ENCODE measurements around the gene KIF20B.

Gene KIF20B

DNA sequence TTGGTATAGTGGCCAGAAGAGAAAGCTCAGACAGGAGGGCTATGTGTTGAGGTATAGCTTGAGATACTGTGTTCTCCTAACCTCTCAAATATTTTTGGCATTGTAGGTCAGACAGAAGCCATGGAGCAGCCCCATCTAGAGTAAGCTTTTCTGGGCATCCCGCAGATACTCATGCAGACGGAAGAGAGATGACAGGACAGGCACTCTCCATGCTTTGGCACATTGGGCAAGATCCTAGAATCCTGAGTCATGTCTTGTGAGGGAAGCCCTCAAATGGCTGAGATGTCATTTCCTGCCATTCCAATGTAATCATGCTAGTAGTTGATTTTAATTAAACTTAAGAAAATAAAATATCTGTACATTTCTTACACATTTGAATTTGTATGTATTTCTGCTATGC lies 16.8 kb upstream of the KIF20B start:
- TF ChIP-seq, protein P1, sequence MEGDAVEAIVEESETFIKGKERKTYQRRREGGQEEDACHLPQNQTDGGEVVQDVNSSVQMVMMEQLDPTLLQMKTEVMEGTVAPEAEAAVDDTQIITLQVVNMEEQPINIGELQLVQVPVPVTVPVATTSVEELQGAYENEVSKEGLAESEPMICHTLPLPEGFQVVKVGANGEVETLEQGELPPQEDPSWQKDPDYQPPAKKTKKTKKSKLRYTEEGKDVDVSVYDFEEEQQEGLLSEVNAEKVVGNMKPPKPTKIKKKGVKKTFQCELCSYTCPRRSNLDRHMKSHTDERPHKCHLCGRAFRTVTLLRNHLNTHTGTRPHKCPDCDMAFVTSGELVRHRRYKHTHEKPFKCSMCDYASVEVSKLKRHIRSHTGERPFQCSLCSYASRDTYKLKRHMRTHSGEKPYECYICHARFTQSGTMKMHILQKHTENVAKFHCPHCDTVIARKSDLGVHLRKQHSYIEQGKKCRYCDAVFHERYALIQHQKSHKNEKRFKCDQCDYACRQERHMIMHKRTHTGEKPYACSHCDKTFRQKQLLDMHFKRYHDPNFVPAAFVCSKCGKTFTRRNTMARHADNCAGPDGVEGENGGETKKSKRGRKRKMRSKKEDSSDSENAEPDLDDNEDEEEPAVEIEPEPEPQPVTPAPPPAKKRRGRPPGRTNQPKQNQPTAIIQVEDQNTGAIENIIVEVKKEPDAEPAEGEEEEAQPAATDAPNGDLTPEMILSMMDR (IDR thresholded peaks at IDR 0.05; ENCODE audit: borderline replicate concordance, control extremely low read depth, extremely low read depth, insufficient read depth, missing control alignments), result no peak
- DNase-seq (ENCODE audit: low spot score), result no peak
- in situ Hi-C loops (cut with MboI; ENCODE audit: low sequenced_read_pairs, unreplicated experiment), result no loop called here

DNA sequence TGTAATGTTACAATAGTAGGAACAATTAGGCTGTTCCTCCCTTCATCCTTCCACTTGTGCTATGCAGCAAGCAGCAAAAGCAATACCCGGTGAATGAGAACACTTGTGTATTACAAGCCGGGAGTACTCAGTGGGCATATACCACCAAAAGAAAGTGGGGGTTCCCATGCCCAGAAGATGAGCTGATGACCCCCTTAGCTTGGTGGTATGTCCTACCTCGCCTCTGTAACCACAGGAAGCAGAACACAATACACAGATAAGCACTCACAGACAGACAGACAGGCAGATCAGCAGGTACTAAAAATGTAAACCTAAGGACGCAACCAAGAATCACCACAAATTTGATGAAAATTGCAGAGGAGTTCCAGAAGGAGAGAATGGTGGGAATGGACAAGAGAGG lies 15.5 kb upstream of the KIF20B start:
- TF ChIP-seq, protein P1 (IDR thresholded peaks at IDR 0.05; ENCODE audit: borderline replicate concordance, control extremely low read depth, extremely low read depth, insufficient read depth, missing control alignments), result no peak
- no peak for DNase-seq (ENCODE audit: low spot score)
- in situ Hi-C loops (cut with MboI; ENCODE audit: low sequenced_read_pairs, unreplicated experiment), result no loop called here

DNA sequence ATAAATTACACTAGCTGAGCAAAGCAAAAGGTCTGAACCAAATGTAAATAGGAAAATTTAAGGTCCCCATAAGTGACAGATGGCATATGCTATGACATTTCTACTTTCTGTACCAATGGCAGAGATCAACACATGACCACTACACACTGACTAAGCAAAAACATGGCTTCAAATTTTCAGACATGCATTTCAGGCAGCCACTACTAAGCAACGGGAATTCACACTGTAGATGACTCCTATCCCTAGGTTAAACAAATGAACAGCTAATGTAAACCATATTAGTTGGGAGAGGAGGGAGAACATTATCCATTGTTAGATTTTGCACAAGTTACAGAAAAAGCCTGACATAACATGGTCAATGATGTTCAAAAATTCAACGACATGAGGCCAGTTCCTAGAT lies 11.4 kb upstream of the KIF20B start:
- DNase-seq (ENCODE audit: low spot score), result no peak
- in situ Hi-C loops (cut with MboI; ENCODE audit: low sequenced_read_pairs, unreplicated experiment), result no loop called here
- TF ChIP-seq, protein P1 (IDR thresholded peaks at IDR 0.05; ENCODE audit: borderline replicate concordance, control extremely low read depth, extremely low read depth, insufficient read depth, missing control alignments), result no peak

DNA sequence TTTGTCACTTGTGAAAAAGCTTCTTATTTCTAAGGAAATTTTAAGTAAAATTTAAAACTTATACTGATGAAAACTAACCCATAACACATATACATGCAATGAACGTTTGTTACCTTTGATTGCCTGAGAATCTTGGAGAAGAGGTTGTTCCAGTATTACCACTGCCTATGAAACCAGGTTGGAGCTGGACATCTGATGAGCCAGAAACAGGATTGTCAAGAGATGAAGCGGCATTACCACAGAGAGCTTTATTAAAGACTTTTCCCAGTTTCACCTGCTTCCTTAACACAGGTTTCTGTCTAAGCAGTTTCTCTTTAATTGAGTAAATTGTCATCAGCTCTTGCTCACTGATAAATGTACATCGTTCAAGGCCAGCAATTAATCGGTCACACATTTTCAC lies 9.0 kb upstream of the KIF20B start:
- no peak for DNase-seq (ENCODE audit: low spot score)
- in situ Hi-C loops (cut with MboI; ENCODE audit: low sequenced_read_pairs, unreplicated experiment), result no loop called here
- TF ChIP-seq, protein P1 (IDR thresholded peaks at IDR 0.05; ENCODE audit: borderline replicate concordance, control extremely low read depth, extremely low read depth, insufficient read depth, missing control alignments), result no peak

DNA sequence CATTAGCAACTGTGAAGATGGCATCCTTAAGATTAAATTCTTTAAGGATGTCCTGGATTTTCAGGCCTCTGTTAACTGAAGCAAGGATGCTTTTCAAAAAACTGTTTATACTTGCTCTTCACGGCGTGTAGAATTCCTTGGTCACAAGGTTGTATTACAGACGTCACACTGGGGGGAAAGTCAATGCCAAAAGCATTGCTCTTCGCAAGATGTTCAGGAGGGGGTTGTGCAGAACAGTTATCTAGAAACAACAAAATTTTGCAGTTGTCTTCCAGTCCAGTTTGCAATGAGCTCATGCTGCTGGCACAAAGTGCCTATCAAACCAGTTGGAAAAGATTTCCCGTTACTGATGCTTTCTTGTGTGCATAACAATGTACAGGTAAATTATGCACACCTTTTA lies 8.2 kb upstream of the KIF20B start:
- TF ChIP-seq, protein P1 (IDR thresholded peaks at IDR 0.05; ENCODE audit: borderline replicate concordance, control extremely low read depth, extremely low read depth, insufficient read depth, missing control alignments), result no peak
- in situ Hi-C loops (cut with MboI; ENCODE audit: low sequenced_read_pairs, unreplicated experiment), result no loop called here
- no peak for DNase-seq (ENCODE audit: low spot score)

DNA sequence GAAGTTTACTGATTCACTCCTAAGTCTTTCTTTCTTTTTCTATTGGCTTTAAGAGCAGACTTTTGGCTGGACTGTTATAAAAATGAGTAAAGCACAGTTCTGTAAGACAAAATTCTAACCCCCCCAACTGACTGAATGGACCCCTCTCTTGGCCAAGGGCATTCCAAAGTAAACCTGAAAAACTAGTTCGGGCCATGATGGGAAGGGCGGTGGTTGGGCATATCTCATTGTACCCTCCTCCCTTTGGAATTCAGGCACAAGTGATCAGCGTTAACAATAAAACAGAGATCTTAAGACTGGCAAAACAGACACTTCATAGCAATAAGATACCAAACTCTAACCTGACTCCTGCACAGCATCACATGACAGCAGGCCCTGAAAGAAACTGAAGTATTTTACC lies 6.1 kb upstream of the KIF20B start:
- in situ Hi-C loops (cut with MboI; ENCODE audit: low sequenced_read_pairs, unreplicated experiment), result no loop called here
- TF ChIP-seq, protein P1 (IDR thresholded peaks at IDR 0.05; ENCODE audit: borderline replicate concordance, control extremely low read depth, extremely low read depth, insufficient read depth, missing control alignments), result no peak
- DNase-seq (ENCODE audit: low spot score), result no peak

DNA sequence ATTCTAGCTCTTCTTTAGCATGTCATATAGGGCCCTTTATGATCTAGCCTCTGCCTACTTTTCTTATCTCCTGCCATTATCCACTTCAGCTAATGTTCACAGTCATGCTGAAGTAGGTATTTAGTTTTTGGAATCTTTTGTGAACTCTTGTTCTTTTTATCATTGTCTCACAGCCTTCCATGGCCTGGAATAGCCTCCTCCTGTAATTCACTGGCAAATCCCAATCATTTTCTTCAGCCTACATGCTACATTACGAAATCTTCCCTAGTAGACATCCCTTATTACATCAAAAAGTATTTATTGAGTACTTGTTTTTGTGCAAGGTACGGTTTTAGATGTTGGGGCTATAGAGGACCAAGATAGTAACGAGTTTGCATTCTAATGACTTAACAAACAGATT lies 3.4 kb upstream of the KIF20B start:
- TF ChIP-seq, protein P1 (IDR thresholded peaks at IDR 0.05; ENCODE audit: borderline replicate concordance, control extremely low read depth, extremely low read depth, insufficient read depth, missing control alignments), result no peak
- DNase-seq (ENCODE audit: low spot score), result no peak
- in situ Hi-C loops (cut with MboI; ENCODE audit: low sequenced_read_pairs, unreplicated experiment), result no loop called here

Measured in GM13976 (cell line).